ENCODE results near the gene THRAP3.

DNA sequence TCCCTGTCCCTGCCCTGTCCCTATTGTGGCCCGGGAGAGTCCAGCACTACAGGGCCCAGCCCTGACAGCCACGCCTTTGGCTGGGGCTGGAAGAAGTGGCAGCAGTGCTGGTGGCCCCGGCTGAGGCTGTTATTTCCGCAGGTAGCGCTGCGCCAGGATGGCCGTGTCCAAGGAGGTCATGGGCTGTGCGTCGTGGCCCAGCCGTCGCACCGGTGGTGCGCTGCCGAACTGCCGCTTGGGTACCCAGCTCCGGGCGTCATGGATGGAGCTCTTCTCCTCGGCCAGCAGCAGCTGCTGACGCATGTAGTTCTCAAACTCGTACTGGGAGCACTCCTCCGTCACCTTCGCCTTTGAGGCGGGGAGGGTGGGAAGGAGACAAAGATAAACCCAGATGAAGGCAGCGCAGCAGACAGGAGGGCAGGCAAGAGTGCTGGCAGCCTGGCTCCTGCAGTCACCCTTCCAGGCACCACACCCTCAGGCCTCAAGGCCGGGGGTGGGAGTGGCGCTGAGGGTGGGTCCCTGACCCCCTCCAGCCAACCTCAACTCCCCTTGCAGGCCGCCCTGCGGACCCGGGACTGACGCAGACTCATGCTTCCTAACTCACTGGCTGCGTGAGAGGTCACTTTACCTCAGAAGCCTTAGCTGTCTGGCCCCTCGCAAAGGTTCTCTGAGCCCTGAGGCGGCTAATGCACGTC is 117.5 kb downstream of the THRAP3 start:
- TF ChIP-seq POLR2A (IDR thresholded peaks at IDR 0.05; ENCODE audit: low read depth, low read length) (no peak), POLR2AphosphoS5 (IDR thresholded peaks at IDR 0.05; ENCODE audit: low read depth, low read length) (no peak)

All from GM12892 (cell line).